A549 (cell line): ENCODE results near the gene PPP2R5C. TPM values are rescaled to one million over a fixed set of nuclear protein-coding genes. Genes with fewer than 3 reads are reported as not detected.
"Not testable (repeated sequence)": the region's sequence is repeated elsewhere in the genome, so short reads cannot be mapped to it uniquely, and the experiment has no call there.

Source experiments
- ATAC-seq, 2 experiments: fragments of 200-7000 bp in 1 of 2; fragments of >200 bp in 1 of 2; cut with Nextera tagmentation in 1 of 2; cut with Tn5 transposase in 1 of 2; 3 replicates each; pipeline versions ENCODE4 v1.8.0 to v1.9.1; 2018 to 2020; ENCODE audit warnings: mild to moderate bottlenecking in 1 of 2, moderate library complexity in 1 of 2
- CTCF ChIA-PET: fragments of 300-600 bp; sonication (Branson Sonifier 250); formaldehyde crosslinking; extraction: SDS; loops from one replicate; lab custom pipeline; 2021; ENCODE audit warnings: antibody characterized with exemption, inconsistent platforms; lab: Yijun Ruan, JAX
- POLR2A ChIA-PET: fragments of 350-600 bp; formaldehyde crosslinking; extraction: SDS; loops from one replicate; lab custom pipeline; 2021; ENCODE audit warnings: antibody characterized with exemption, inconsistent platforms; lab: Yijun Ruan, JAX
- DNase-seq, 2 experiments: peaks; one replicate each; pipeline versions ENCODE4 v3.0.0 to v3.0.0-alpha.2; 2011 to 2016; ENCODE audit warnings: low read depth in 1 of 2, low spot score in 1 of 2
- FAIRE-seq: peaks from 2 replicates; lab custom pipeline; 2011; peaks lifted over from hg19 to GRCh38; lab: Jason Lieb, UNC
- H3K27ac ChIP-seq, 2 experiments: fragments of >200 bp; sonication (Bioruptor Twin); formaldehyde crosslinking; 3 replicates each; pipeline ENCODE4 v1.5.1; 2016 to 2017
- H3K4me1 ChIP-seq: fragments of >200 bp; sonication (Bioruptor Twin); formaldehyde crosslinking; 3 replicates; pipeline ENCODE4 v1.6.1; 2016
- H3K4me2 ChIP-seq: fragments of >200 bp; sonication (Bioruptor Twin); formaldehyde crosslinking; 3 replicates; pipeline ENCODE4 v1.6.1; 2016
- H3K4me3 ChIP-seq: fragments of >200 bp; sonication (Bioruptor Twin); formaldehyde crosslinking; 3 replicates; pipeline ENCODE4 v1.5.1; 2016
- H3K9me3 ChIP-seq: fragments of >200 bp; sonication (Bioruptor Twin); formaldehyde crosslinking; 3 replicates; pipeline ENCODE4 v1.6.1; 2016
- ATOH8 ChIP-seq: fragments of 250-450 bp; sonication (Bioruptor Pico); IDR thresholded peaks from 2 replicates; pipeline ENCODE4 v1.5.0; 2020; ENCODE audit warnings: low read depth, mild to moderate bottlenecking, moderate library complexity
- BCL3 ChIP-seq: fragments of >200 bp; sonication (Bioruptor Twin); formaldehyde crosslinking; IDR thresholded peaks from 3 replicates; pipeline ENCODE4 v1.6.1; 2016
- EHF ChIP-seq: fragments of 250-450 bp; sonication (Bioruptor Pico); IDR thresholded peaks from 2 replicates; pipeline ENCODE4 v1.5.0; 2020; ENCODE audit warnings: mild to moderate bottlenecking
- EP300 ChIP-seq, 2 experiments: fragments of >200 bp; sonication (Bioruptor Twin); formaldehyde crosslinking; IDR thresholded peaks; 2 replicates in 1 of 2; 3 replicates in 1 of 2; pipeline ENCODE4 v1.6.1; 2016 to 2017
- FOXS1 ChIP-seq: fragments of 250-450 bp; sonication (Bioruptor Pico); IDR thresholded peaks from 2 replicates; pipeline ENCODE4 v1.5.0; 2020; ENCODE audit warnings: mild to moderate bottlenecking, moderate library complexity
- HDAC2 ChIP-seq: fragments of 200-600 bp; sonication (generic); IDR thresholded peaks from 2 replicates; pipeline ENCODE4 v1.6.1; 2016
- HEYL ChIP-seq: fragments of 250-450 bp; sonication (Bioruptor Pico); IDR thresholded peaks from 2 replicates; pipeline ENCODE4 v1.8.0; 2021; ENCODE audit warnings: mild to moderate bottlenecking, moderate library complexity
- HOXB13 ChIP-seq: fragments of 250-450 bp; sonication (Bioruptor Pico); IDR thresholded peaks from 2 replicates; pipeline ENCODE4 v1.5.0; 2020; ENCODE audit warnings: low read depth, mild to moderate bottlenecking, moderate library complexity
- MAX ChIP-seq: IDR thresholded peaks from 2 replicates; pipeline ENCODE4 v1.6.1; 2012
- MYC ChIP-seq: IDR thresholded peaks from 2 replicates; pipeline ENCODE4 v1.6.1; 2012; ENCODE audit warnings: mild to moderate bottlenecking, inconsistent platforms, low read length, improper control_type of control experiment, borderline replicate concordance
- NR3C1 ChIP-seq: fragments of >200 bp; sonication (Bioruptor Twin); formaldehyde crosslinking; IDR thresholded peaks from 3 replicates; pipeline ENCODE4 v1.6.1; 2017
- RARB ChIP-seq: fragments of 250-450 bp; sonication (Bioruptor Pico); IDR thresholded peaks from 2 replicates; pipeline ENCODE4 v1.8.0; 2021; ENCODE audit warnings: mild to moderate bottlenecking, moderate library complexity
- RCOR1 ChIP-seq: fragments of 150-350 bp; IDR thresholded peaks from 2 replicates; pipeline ENCODE4 v1.6.1; 2014; ENCODE audit warnings: antibody characterized with exemption, low read length, low read depth
- SREBF2 ChIP-seq: fragments of 450-650 bp; IDR thresholded peaks from 2 replicates; pipeline ENCODE4 v1.6.1; 2014; ENCODE audit warnings: mild to moderate bottlenecking, moderate library complexity
- TFCP2L1 ChIP-seq: fragments of 250-450 bp; sonication (Bioruptor Pico); IDR thresholded peaks from 2 replicates; pipeline ENCODE4 v1.5.0; 2021; ENCODE audit warnings: mild to moderate bottlenecking
- ZFP36 ChIP-seq: fragments of 450-650 bp; IDR thresholded peaks from 2 replicates; pipeline ENCODE4 v1.6.1; 2014; ENCODE audit warnings: borderline replicate concordance; ENCODE audit not compliant: partially characterized antibody
- ZSCAN20 ChIP-seq: fragments of 250-450 bp; sonication (Bioruptor Pico); IDR thresholded peaks from 2 replicates; pipeline ENCODE4 v1.8.0; 2022; ENCODE audit warnings: mild to moderate bottlenecking, moderate library complexity
- WGBS: methylation state at CpG from one replicate; pipeline ENCODE4 v1.1.6; 2017; ENCODE audit errors: missing lambda C conversion rate; 5-methylcytosine and 5-hydroxymethylcytosine counted together
- polyA plus RNA-seq, 4 experiments: library from polyadenylated mRNA; depleted of rRNA in 3 of 4; stranded (reverse); fragments of >200 nt; fragmentation: RNase III in 1 of 4; extraction: RNeasy Plus Mini Kit Qiagen cat#74134 plus additional on column Dnase treatment in 1 of 4; gene quantifications; 2 replicates in 3 of 4; 3 replicates in 1 of 4; pipeline ENCODE4 v1.2.3, GENCODE V29; 2011 to 2017

PPP2R5C gene
- polyA plus RNA-seq, 2 of the 4 experiments (the other 2 are of a cell fraction) = 74.8 to 150 TPM

- no peak overlapping the region for H3K4me2 ChIP-seq
Observed at GRCh38 chr14:101739446-101740141, 21.9 kb upstream of the PPP2R5C start.

DNA sequence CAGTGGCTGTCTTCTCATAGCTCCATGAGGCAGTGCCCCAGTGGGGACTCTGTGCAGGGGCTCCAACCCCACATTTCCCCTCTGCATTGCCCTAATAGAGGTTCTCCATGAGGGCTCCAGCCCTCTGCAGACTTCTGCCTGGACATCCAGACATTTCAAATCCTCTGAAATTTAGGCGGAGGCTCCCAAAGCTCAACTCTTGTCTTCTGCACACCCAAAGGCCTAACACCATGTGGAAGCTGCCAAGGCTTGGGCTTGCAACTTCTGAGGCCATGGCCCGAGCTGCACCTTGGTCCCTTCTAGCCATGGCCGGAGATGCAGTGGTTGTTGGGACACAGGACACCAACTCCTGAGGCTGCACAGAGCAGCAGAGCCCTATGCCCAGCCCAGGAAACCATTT lies 20.5 kb upstream of the PPP2R5C start:
- peaks cover 16% of the 10 kb centered on the region for H3K9me3 ChIP-seq
- H3K27ac ChIP-seq = no peak overlapping the region
- H3K4me2 ChIP-seq = no peak overlapping the region
- ATAC-seq (no peak), FAIRE-seq (no peak), DNase-seq (no peak)
- ChIA-PET POLR2A (no interaction called here), CTCF (interaction anchor here (1.5 kb wide), 1 partner anchor 34 kb away, joined by 3 read pairs; no protein-coding TSS in a partner anchor)
- no peak overlapping the region for H3K4me3 ChIP-seq
- WGBS = 43% methylated on average over 3 of the region's 3 CpGs
- H3K4me1 ChIP-seq = no peaks in the 10 kb centered on the region
- TF ChIP-seq ZFP36 (peak; percentile 7), SREBF2 (no peak)

More at GRCh38 chr14:101739446-101740141, 21.9 kb upstream of the PPP2R5C start:
- 51% methylated on average over 8 of the region's 8 CpGs for WGBS
- H3K9me3 ChIP-seq = peaks cover 15% of the 10 kb centered on the region
- no peak for DNase-seq
- FAIRE-seq = no peak
- CTCF ChIA-PET = interaction anchor here (1.5 kb wide), 1 partner anchor 32 kb away, joined by 3 read pairs; no protein-coding TSS in a partner anchor
- POLR2A ChIA-PET = no interaction called here
- no peaks in the 10 kb centered on the region for H3K4me1 ChIP-seq
- H3K27ac ChIP-seq = no peak overlapping the region
- TF ChIP-seq FOXS1 (CRISPR knock-in tag) = no peak
- no peak for TF ChIP-seq HEYL
- TF ChIP-seq ZFP36 = no peak
- no peak for TF ChIP-seq SREBF2
- no peak for TF ChIP-seq HDAC2
- TF ChIP-seq RARB (CRISPR knock-in tag) = no peak
- no peak for TF ChIP-seq ATOH8 (CRISPR knock-in tag)
- TF ChIP-seq RCOR1 = no peak
- TF ChIP-seq MYC = no peak
- TF ChIP-seq ZSCAN20 (CRISPR knock-in tag) = no peak
- TF ChIP-seq HOXB13 (CRISPR knock-in tag) = no peak
- TF ChIP-seq NR3C1 = no peak
- no peak for TF ChIP-seq EHF (CRISPR knock-in tag)
- no peak for TF ChIP-seq MAX
- TF ChIP-seq TFCP2L1 (CRISPR knock-in tag) = no peak
- H3K4me3 ChIP-seq = no peak overlapping the region
- ATAC-seq = no peak

DNA sequence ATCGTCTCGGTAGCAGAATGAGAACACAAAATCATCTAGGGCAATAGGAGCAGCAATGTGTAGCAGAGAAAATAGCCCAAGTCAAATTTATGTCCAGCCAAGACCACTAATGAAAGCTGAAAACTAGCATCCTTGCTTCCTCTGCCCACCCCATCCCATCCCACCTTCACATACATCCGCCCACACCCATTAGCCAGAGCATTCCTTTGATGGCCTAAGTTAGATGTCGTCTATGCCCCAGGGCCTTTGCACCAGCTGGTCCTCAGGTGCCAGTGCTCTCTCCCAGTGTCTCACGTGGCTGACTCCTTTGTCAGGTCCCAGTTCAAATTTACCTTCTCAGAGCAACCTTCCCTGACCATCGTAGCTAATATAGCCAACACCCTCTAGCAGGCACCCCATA lies 17.8 kb upstream of the PPP2R5C start:
- DNase-seq (no peak), FAIRE-seq (no peak), ATAC-seq (no peak)
- POLR2A ChIA-PET = no interaction called here
- TF ChIP-seq NR3C1 (no peak), SREBF2 (no peak), EP300 (IDR thresholded peaks at IDR 0.05) (no peak), BCL3 (no peak), MAX (no peak)
- CTCF ChIA-PET = interaction anchor here (1.4 kb wide), 1 partner anchor 28 kb away, joined by 4 read pairs; no protein-coding TSS in a partner anchor
- Histone ChIP-seq H3K4me3 (no peak overlapping the region), H3K4me1 (no peaks in the 10 kb centered on the region), H3K27ac (no peak overlapping the region), H3K9me3 (peaks cover 16% of the 10 kb centered on the region), H3K4me2 (no peak overlapping the region)
- 74% methylated on average over 6 of the region's 6 CpGs for WGBS

- H3K4me2 ChIP-seq, FAIRE-seq, H3K27ac ChIP-seq, H3K4me1 ChIP-seq, ATAC-seq, H3K4me3 ChIP-seq, DNase-seq, POLR2A ChIA-PET: not testable (repeated sequence)
- H3K9me3 ChIP-seq = peaks cover 16% of the 10 kb centered on the region
- CTCF ChIA-PET = interaction anchor here (1.4 kb wide), 1 partner anchor 27 kb away, joined by 4 read pairs; no protein-coding TSS in a partner anchor
- 13% methylated on average over 6 of the region's 6 CpGs for WGBS
Observed at GRCh38 chr14:101744382-101744781, 17.1 kb upstream of the PPP2R5C start.

GRCh38 chr14:101749756-101750155 lies 11.8 kb upstream of the PPP2R5C start:
- ATAC-seq, FAIRE-seq, POLR2A ChIA-PET, H3K4me2 ChIP-seq, H3K4me3 ChIP-seq, H3K27ac ChIP-seq, DNase-seq, H3K4me1 ChIP-seq: not testable (repeated sequence)
- WGBS = 4% methylated on average over 5 of the region's 5 CpGs
- CTCF ChIA-PET = interaction anchor here (0.9 kb wide), 1 partner anchor 21 kb away, joined by 3 read pairs; no protein-coding TSS in a partner anchor
- H3K9me3 ChIP-seq = peaks cover 18% of the 10 kb centered on the region
